HG03039 (cell line): ENCODE measurements around the gene KL.

Source experiments
- ATAC-seq: cut with Tn5 transposase; IDR thresholded peaks from one replicate; pipeline ENCODE4 v1.9.1; 2021; ENCODE audit warnings: mild to moderate bottlenecking, moderate library complexity; ENCODE audit not compliant: unreplicated experiment

KL gene

GRCh38 chr13:33033986-33034385 is 17.8 kb downstream of the KL start:
- ATAC-seq = no peak

GRCh38 chr13:33034882-33035520 is 18.8 kb downstream of the KL start:
- ATAC-seq = no peak

- no peak for ATAC-seq
Measured at GRCh38 chr13:33037673-33038072, 21.4 kb downstream of the KL start.

- no peak for ATAC-seq
Measured at GRCh38 chr13:33040090-33040489, 23.9 kb downstream of the KL start.

- ATAC-seq = no peak
Measured at GRCh38 chr13:33045851-33046592, 29.8 kb downstream of the KL start.

- ATAC-seq = no peak
Measured at GRCh38 chr13:33050161-33050560, 33.9 kb downstream of the KL start.

- no peak for ATAC-seq
Measured at GRCh38 chr13:33051632-33052031, 35.4 kb downstream of the KL start.

- ATAC-seq = no peak
Measured at GRCh38 chr13:33052506-33053280, 36.5 kb downstream of the KL start.

GRCh38 chr13:33053397-33054066 is 37.3 kb downstream of the KL start:
- ATAC-seq = no peak

- ATAC-seq = no peak
Measured at GRCh38 chr13:33057019-33057780, 41.0 kb downstream of the KL start.

- ATAC-seq = no peak
Measured at GRCh38 chr13:33058776-33059327, 42.6 kb downstream of the KL start.

GRCh38 chr13:33060815-33061214 is 44.6 kb downstream of the KL start:
- no peak for ATAC-seq

- no peak for ATAC-seq
Measured at GRCh38 chr13:33066329-33066728, 50.1 kb downstream of the KL start.

- no peak for ATAC-seq
Measured at GRCh38 chr13:33069365-33069764, 53.1 kb downstream of the KL start.

GRCh38 chr13:33070713-33071112 is 54.5 kb downstream of the KL start:
- no peak for ATAC-seq

GRCh38 chr13:33072282-33072681 is 56.1 kb downstream of the KL start:
- no peak for ATAC-seq

GRCh38 chr13:33072759-33073158 is 56.5 kb downstream of the KL start:
- no peak for ATAC-seq

GRCh38 chr13:33073338-33073737 is 57.1 kb downstream of the KL start:
- ATAC-seq = no peak

GRCh38 chr13:33076001-33076992 is 60.1 kb downstream of the KL start:
- no peak for ATAC-seq
